ENCODE data around the gene CACNA2D4. TPM values are rescaled to one million over a fixed set of nuclear protein-coding genes. Genes with fewer than 3 reads are reported as not detected.

Gene CACNA2D4
- total and polyA plus RNA-seq, 2 donors (not counting 3 experiments of a cell fraction or from before 2014, with no cell fraction given), result 0.58 to 0.73 TPM

- Histone ChIP-seq H3K27me3 (ENCODE audit: control insufficient read depth in 2 of 2, insufficient read depth in 2 of 2, low read length in 2 of 2) (peaks cover 0 to 4% of the 10 kb centered on the region in 2 experiments), H3K4me1 (ENCODE audit: control insufficient read depth, extremely low read depth, insufficient read depth, low read length) (no peaks in the 10 kb centered on the region), H3K4me2 (ENCODE audit: insufficient read depth, low read length) (no peak overlapping the region), H3K36me3 (ENCODE audit: control insufficient read depth in 2 of 2, extremely low read depth in 1 of 2, insufficient read depth in 2 of 2, low read length in 2 of 2) (no peaks in the 10 kb centered on the region), H2AFZ (ENCODE audit: low read depth, low read length) (no peak overlapping the region), H3K79me2 (ENCODE audit: control insufficient read depth, insufficient read depth, low read length) (no peaks in the 10 kb centered on the region), H3K27ac (ENCODE audit: insufficient read depth, low read depth, low read length) (no peak overlapping the region), H4K20me1 (replicated peaks; ENCODE audit: control insufficient read depth, extremely low read depth, insufficient read depth, low read length) (no peaks in the 10 kb centered on the region), H3K9me1 (replicated peaks; ENCODE audit: control insufficient read depth, extremely low read depth, insufficient read depth, low read length) (no peaks in the 10 kb centered on the region), H3K4me3 (replicated peaks in 1 of 3; ENCODE audit: insufficient read depth in 1 of 3, low read depth in 1 of 3, low read length in 3 of 3) (no peak overlapping the region), H3K9me3 (replicated peaks; ENCODE audit: control insufficient read depth, insufficient read depth, low read length) (no peaks in the 10 kb centered on the region), H3K9ac (replicated peaks; ENCODE audit: extremely low read depth, insufficient read depth, low read length) (no peak overlapping the region)
- no peak for TF ChIP-seq GATA2 (IDR thresholded peaks at IDR 0.05; ENCODE audit: insufficient read depth, insufficient read length, low read depth, low read length)
- no peak for TF ChIP-seq MYC (IDR thresholded peaks at IDR 0.05; ENCODE audit: low read depth, low read length)
- no peak for TF ChIP-seq EZH2 (IDR thresholded peaks at IDR 0.05; ENCODE audit: borderline replicate concordance, low read depth, low read length, severe bottlenecking)
- no peak for TF ChIP-seq POLR2A (IDR thresholded peaks at IDR 0.05; ENCODE audit: low read depth, low read length)
- no peak for TF ChIP-seq POLR2AphosphoS5 (IDR thresholded peaks at IDR 0.05; ENCODE audit: insufficient read depth, low read depth, low read length)
- TF ChIP-seq CTCF (IDR thresholded peaks at IDR 0.05; ENCODE audit: extremely low read depth in 1 of 2, insufficient read depth in 1 of 2, low read depth in 1 of 2, low read length in 2 of 2), result no peak
- TF ChIP-seq FOS (IDR thresholded peaks at IDR 0.05; ENCODE audit: borderline replicate concordance, insufficient read depth, low read length), result no peak
- no peak for TF ChIP-seq MAX (IDR thresholded peaks at IDR 0.05; ENCODE audit: insufficient read depth, insufficient read length)
- TF ChIP-seq JUN (IDR thresholded peaks at IDR 0.05; ENCODE audit: borderline replicate concordance, insufficient read depth, insufficient read length, low read depth), result no peak
- CTCF ChIA-PET, result interaction anchor here (1.9 kb wide), 1 partner anchor 104 kb away, joined by 6 read pairs; no protein-coding TSS in a partner anchor
- DNase-seq (ENCODE audit: low read depth, low spot score), result no peak
- POLR2A ChIA-PET, result no interaction called here
- BruUV-seq (replicated peaks), result no TSS peak
- dilution Hi-C loops (cut with MboI; ENCODE audit: extremely low pct_ligation_motif_present, low sequenced_read_pairs) (no loop called here), intact Hi-C loops (cut with micrococcal nuclease) (no loop called here)
- FAIRE-seq, result no peak
These were observed 82.1 kb downstream of the CACNA2D4 start for GRCh38 chr12:1836241-1836803.

All from endothelial cell of umbilical vein (primary cell).